A549 treated with CpdA at 1 μM for 4 hours (cell line): Measurements from ENCODE around the gene GOLGA1. TPM values are rescaled to one million over a fixed set of nuclear protein-coding genes. Genes with fewer than 3 reads are reported as not detected.

ENCODE experiments used
- total RNA-seq: library from RNA; stranded (reverse); fragments of 200-300 nt; extraction: Qiagen RNA extraction; gene quantifications from 5 replicates; pipeline ENCODE4 v1.2.3, GENCODE V29; 2022; ENCODE audit warnings: low read depth

Gene GOLGA1, protein sequence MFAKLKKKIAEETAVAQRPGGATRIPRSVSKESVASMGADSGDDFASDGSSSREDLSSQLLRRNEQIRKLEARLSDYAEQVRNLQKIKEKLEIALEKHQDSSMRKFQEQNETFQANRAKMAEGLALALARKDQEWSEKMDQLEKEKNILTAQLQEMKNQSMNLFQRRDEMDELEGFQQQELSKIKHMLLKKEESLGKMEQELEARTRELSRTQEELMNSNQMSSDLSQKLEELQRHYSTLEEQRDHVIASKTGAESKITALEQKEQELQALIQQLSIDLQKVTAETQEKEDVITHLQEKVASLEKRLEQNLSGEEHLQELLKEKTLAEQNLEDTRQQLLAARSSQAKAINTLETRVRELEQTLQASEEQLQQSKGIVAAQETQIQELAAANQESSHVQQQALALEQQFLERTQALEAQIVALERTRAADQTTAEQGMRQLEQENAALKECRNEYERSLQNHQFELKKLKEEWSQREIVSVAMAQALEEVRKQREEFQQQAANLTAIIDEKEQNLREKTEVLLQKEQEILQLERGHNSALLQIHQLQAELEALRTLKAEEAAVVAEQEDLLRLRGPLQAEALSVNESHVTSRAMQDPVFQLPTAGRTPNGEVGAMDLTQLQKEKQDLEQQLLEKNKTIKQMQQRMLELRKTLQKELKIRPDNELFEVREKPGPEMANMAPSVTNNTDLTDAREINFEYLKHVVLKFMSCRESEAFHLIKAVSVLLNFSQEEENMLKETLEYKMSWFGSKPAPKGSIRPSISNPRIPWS
- 9.7 to 12.3 TPM (median 11.0 TPM) in 5 replicates for total RNA-seq

DNA sequence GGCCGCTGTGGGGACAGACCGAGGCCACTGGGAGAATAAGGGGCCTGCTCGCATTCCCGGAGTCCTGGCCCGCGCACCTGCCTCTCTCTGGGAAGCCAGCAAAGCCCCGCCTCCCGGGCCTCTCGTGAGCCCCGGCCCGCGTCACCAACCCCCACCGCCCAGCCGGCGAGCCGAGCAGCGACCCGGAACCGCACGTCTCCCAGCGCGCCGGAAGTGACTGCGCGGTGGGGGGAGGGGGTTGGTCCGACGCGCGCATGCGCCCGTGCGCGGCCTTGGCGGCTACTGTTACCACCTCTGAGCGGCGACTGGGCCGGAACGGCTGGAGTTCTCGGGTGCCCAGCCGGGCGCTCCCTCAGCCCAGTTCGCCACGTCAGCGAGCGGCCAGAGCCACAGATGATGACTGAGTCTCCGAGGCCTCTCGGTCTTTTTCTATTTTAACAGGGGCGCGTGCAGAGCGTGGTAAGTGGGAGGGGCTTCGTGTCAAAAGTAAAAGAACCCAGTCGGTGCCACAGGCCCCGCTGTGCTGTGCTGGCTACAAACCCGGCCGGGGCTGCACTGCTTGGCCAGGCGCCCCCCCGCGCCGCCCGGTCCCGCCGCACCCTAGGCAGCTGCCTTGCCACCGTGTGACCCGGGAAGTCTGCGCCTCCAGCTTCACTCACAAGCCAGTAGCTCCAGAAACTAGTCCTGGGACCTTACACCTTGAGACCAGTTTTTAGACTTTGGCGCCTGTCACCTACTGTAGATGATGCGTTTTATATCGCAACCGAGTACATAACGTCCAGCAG is at the start of gene GOLGA1:
Gene GOLGA1, minus strand, starts transcription at position 190 of the 785 bp plus-strand sequence. CDS start 2,372 bp downstream, outside the sequence.

DNA sequence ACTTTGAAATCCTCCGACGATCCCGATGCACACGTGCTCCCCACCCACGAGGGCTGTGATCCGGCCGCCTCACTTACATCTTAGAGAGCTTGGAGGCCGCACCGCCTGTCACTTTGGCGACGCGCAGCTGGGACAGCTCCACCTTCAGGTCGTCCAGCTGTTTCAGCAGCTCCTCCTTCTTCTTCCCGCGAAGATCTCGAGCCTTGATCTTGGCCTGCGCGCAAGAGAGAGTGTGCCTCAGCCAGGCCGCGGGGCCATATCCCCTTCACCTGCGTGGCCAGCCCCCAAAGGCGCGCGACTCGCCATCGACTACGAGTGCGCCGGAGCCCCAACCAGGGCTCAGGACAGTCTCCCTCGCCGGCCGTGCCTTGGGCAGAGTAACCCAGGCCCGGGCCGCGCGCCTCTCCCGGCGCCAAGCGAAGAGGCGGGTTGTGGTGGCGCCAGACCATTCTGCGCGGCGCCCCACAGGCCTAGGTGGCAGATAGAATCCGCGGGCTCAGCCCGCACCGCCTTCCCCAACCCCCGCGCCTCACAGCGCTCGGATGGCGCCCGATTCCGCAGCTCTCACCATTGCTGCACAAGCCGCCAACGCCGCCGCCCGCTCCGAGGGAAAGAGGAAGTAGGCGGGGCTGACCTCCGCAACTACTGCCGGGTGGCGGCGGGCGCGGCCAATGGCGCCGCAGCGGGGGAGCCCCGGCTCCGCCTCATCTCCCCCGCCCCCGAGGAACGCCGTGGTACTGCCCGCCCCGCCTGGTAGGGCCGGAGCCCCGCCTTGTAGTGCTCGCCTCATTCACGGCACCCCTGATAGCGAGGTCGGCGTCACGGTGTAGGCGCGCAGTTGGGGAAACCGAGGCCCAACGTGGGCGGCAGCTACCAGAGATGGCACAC is 79.3 kb downstream of the GOLGA1 start, which contains the start of the genes ARPC5L and RPL35:
Gene ARPC5L, plus strand, starts transcription at position 789 of the 888 bp plus-strand sequence. CDS start 7,161 bp downstream, outside the sequence.
Gene RPL35, minus strand, starts transcription at position 616 of the 888 bp plus-strand sequence. Its CDS starts 45 bp downstream, at position 571.

DNA sequence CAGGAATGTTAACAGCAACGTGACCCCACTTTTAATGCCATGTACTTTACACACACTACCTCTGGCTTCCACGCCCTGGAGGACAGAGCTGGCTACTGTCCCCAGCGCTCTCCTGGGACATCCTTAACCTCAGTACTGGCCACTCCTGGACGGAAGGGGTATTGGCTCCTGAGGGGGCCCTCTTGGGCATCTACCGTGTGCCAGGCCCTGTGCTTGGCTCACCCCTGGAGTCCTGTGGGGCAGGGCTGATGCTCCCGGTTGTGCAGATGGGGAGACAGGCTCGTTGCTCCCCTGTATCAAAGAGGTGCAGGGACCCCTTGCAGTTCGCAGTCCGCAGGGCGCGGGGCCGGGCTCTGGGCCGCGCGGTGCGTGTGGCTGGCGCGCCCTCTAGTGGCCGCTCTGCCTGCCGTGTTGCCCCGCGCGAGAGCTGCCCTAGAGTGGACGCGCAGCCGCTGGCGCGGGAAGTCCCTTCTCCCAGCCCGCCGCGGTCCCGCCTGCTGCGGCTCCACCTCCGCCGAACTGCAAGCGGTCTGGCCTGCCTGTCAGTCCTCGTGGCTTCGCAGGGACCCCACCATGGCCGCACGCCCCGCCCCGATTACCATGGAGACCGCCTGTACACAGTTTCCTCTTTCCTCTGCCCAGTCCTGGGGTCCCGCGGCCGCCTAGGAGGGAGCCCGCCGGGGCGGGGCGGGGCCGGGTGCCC is 87.9 kb downstream of the GOLGA1 start, which contains the start of gene WDR38:
Gene WDR38, plus strand, starts transcription at position 632 of the 703 bp plus-strand sequence. CDS start 72 bp downstream, outside the sequence.

Other genes with a start within 250 kb of the GOLGA1 start
- gene NR6A1, start 169.8 kb downstream of the GOLGA1 start, total RNA-seq = 1.0 to 2.2 TPM (median 1.7 TPM) in 5 replicates
- 15.5 to 24.4 TPM (median 18.2 TPM) in 5 replicates for gene OLFML2A, start 163.9 kb downstream of the GOLGA1 start, total RNA-seq
- 0.12 to 0.17 TPM (median 0.14 TPM) in 3 of 5 replicates, not detected in the others for gene WDR38, start 87.6 kb downstream of the GOLGA1 start, total RNA-seq
- gene RPL35, start 79.1 kb downstream of the GOLGA1 start, total RNA-seq = 2,738 to 3,137 TPM (median 2,853 TPM) in 5 replicates
- 60.1 to 78.6 TPM (median 76.5 TPM) in 5 replicates for gene ARPC5L, start 79.0 kb downstream of the GOLGA1 start, total RNA-seq
- 1.0 to 2.2 TPM (median 1.9 TPM) in 5 replicates for gene SCAI, start 202.4 kb upstream of the GOLGA1 start, total RNA-seq
- 25.9 to 30.7 TPM (median 27.3 TPM) in 5 replicates for gene PPP6C, start 248.7 kb upstream of the GOLGA1 start, total RNA-seq